Thyroid gland (tissue), 4 donors: ENCODE data around the gene MMD2.

Source experiments
- CTCF ChIP-seq, 6 experiments: fragments of 200-600 bp in 3 of 6; fragments of 450-650 bp in 3 of 6; sonication (generic) in 3 of 6; IDR thresholded peaks; one replicate each; pipeline ENCODE4 v1.5.1; 2016 to 2019; ENCODE audit warnings: antibody characterized with exemption in 6 of 6, mild to moderate bottlenecking in 2 of 6, inconsistent platforms in 1 of 6, moderate library complexity in 1 of 6
- POLR2A ChIP-seq, 2 donors: fragments of 450-650 bp; IDR thresholded peaks; one replicate each; pipeline ENCODE4 v1.6.1; 2017; ENCODE audit warnings: antibody characterized with exemption in 2 of 2, mild to moderate bottlenecking in 2 of 2, moderate library complexity in 1 of 2

DNA sequence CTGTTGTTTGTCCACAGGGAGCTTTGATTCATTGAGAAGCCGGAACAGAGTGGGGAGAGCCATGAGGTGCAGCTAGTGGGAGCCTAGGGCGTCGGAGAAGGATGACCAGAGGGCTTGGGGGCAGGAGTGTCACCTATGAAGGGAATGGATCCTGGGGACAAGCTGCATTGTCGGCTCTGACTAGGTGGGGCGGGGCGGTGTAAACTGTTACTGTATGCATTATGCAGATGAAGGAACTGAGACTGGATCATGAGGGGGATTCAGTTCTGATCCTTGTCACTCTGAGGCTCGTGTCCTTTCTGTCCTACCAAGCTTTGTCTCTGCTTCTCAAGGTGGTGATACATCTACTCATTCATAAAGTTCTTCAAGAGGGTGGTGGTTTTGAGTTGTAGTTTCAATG is 39.9 kb upstream of the MMD2 start:
- no peak for TF ChIP-seq CTCF (IDR thresholded peaks at IDR 0.05)
- no peak for TF ChIP-seq POLR2A (IDR thresholded peaks at IDR 0.05)
